ENCODE results near the gene EXOC1L. TPM values are rescaled to one million over a fixed set of nuclear protein-coding genes. Genes with fewer than 3 reads are reported as not detected.

EXOC1L gene
- total RNA-seq, 1 donor from 2014 or later: not detected

DNA sequence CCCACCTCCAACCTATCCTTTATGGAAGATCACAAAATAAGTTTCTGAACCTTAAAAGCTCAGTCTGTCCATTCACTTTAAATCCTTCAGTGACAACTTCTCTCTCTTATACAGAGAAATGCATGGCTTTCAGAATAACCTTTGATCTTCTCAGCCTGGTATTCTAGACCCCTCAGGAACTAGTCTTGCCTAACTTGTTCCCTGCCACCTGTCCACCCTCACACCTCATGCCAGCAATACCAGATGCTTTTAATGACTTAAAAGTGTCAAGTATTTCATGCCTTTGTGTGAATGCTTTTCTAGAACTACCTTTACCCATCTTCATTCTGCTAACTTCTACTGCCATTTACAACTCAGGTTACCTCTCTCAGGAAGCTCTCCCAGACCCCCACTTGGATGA is 7.4 kb downstream of the EXOC1L start:
- no peak for DNase-seq (ENCODE audit: low read depth)
- no peaks in the 10 kb centered on the region for H3K36me3 ChIP-seq (ENCODE audit: control insufficient read depth, insufficient read depth, low read length)
- no peak for FAIRE-seq
- H3K4me3 ChIP-seq (ENCODE audit: low read depth, low read length): no peak overlapping the region
- H3K27me3 ChIP-seq (ENCODE audit: control insufficient read depth, insufficient read depth, low read length): peaks cover 2% of the 10 kb centered on the region
- TF ChIP-seq, protein P1, sequence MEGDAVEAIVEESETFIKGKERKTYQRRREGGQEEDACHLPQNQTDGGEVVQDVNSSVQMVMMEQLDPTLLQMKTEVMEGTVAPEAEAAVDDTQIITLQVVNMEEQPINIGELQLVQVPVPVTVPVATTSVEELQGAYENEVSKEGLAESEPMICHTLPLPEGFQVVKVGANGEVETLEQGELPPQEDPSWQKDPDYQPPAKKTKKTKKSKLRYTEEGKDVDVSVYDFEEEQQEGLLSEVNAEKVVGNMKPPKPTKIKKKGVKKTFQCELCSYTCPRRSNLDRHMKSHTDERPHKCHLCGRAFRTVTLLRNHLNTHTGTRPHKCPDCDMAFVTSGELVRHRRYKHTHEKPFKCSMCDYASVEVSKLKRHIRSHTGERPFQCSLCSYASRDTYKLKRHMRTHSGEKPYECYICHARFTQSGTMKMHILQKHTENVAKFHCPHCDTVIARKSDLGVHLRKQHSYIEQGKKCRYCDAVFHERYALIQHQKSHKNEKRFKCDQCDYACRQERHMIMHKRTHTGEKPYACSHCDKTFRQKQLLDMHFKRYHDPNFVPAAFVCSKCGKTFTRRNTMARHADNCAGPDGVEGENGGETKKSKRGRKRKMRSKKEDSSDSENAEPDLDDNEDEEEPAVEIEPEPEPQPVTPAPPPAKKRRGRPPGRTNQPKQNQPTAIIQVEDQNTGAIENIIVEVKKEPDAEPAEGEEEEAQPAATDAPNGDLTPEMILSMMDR (IDR thresholded peaks at IDR 0.05; ENCODE audit: insufficient read depth, low read length, severe bottlenecking): no peak

DNA sequence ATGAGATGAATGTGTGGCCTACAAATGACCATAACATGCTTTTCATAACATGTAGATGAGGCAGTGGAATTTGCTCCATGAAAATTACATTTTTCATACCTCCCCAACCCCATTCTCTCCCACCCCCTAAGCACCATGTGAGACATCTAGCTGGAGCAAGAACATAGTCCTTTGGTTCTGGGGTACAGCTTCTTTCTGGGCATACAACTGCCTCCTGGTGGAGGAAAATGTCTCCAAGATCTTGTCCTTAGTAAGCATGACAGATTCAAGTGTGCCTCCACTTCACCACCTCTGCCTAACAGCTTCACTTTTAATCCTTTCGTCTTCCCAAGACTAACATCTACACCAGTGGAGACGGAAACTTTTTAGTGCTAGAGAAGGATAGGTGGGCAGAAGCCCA is 8.0 kb downstream of the EXOC1L start:
- FAIRE-seq: no peak
- H3K4me3 ChIP-seq (ENCODE audit: low read depth, low read length): no peak overlapping the region
- peaks cover 2% of the 10 kb centered on the region for H3K27me3 ChIP-seq (ENCODE audit: control insufficient read depth, insufficient read depth, low read length)
- TF ChIP-seq, protein P1 (IDR thresholded peaks at IDR 0.05; ENCODE audit: insufficient read depth, low read length, severe bottlenecking): no peak
- DNase-seq (ENCODE audit: low read depth): no peak
- H3K36me3 ChIP-seq (ENCODE audit: control insufficient read depth, insufficient read depth, low read length): no peaks in the 10 kb centered on the region

DNA sequence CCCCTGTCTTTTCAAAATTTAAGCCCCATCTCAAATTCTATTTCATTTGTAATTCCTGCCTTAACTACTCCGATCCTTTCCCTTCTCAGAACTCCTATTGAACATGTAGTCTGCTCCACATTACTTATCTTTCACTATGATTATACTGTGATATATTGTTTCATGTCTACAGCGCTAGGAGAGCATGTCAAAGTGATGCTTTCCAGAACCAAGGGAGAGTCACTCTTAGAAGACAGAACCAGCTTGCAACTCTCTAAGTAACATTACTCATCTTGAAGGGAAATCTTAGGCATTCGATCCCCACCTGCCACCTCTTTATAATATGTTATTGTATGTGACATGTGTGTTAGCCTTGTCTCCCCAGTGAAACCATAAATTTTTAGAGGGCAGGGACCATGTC is 10.5 kb downstream of the EXOC1L start:
- no peak for DNase-seq (ENCODE audit: low read depth)
- Histone ChIP-seq H3K36me3 (ENCODE audit: control insufficient read depth, insufficient read depth, low read length) (no peaks in the 10 kb centered on the region), H3K4me3 (ENCODE audit: low read depth, low read length) (no peak overlapping the region), H3K27me3 (ENCODE audit: control insufficient read depth, insufficient read depth, low read length) (peaks cover 2% of the 10 kb centered on the region)
- TF ChIP-seq, protein P1 (IDR thresholded peaks at IDR 0.05; ENCODE audit: insufficient read depth, low read length, severe bottlenecking): no peak
- FAIRE-seq: no peak

DNA sequence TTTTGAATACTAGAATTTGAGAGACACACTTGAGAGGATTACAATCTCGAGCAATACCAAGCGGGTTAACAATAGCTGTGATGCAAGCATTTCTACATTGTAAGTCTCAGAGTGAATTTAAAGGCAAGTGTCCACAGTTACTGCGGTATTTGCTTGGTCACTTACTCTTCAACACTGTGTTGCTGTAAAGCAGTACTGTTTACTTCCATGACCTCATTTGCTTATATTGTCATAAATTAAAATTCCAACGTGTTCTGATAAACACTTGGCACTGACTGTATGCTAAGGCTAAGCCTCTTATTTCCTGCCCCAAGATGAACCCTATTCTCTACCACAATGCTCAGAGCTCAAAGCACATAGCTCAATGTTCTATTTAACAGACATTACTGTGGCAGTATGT is 11.1 kb downstream of the EXOC1L start:
- H3K27me3 ChIP-seq (ENCODE audit: control insufficient read depth, insufficient read depth, low read length): peaks cover 2% of the 10 kb centered on the region
- TF ChIP-seq, protein P1 (IDR thresholded peaks at IDR 0.05; ENCODE audit: insufficient read depth, low read length, severe bottlenecking): no peak
- H3K4me3 ChIP-seq (ENCODE audit: low read depth, low read length): no peak overlapping the region
- DNase-seq (ENCODE audit: low read depth) (no peak), FAIRE-seq (no peak)
- H3K36me3 ChIP-seq (ENCODE audit: control insufficient read depth, insufficient read depth, low read length): no peaks in the 10 kb centered on the region

DNA sequence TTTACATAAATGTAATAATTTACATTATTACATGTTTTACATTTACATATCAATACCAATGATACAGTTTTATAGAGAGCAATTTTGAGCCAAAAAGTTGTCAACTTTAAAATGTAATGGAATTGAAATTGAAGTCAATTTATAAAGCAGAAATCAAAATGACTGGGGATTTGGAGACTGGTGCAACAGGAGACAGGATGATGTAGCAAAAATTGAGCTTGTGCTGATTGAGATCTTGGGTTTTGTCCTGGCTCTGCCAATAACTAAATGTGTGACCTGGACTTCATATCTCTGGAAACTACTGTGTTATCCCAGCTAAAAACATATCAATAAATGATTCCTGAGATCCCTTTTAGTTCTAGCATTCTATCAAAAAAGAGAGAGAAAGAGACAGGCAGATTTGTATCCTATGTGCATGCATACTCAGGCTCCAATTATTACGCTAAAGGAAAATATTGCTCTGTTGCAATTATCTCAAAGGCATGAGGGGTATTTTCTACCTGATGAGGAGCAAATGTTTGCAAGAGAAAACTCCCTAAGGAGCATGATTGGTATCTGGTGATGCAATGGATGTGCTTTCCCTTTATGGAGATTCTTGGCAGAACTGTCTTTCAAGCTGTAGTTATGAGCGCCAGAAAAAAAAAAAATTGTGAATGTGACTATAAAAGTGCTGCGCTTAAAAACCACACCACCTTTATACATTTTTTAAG is 14.7 kb downstream of the EXOC1L start:
- no peak for FAIRE-seq
- H3K27me3 ChIP-seq (ENCODE audit: control insufficient read depth, insufficient read depth, low read length): no peaks in the 10 kb centered on the region
- no peaks in the 10 kb centered on the region for H3K36me3 ChIP-seq (ENCODE audit: control insufficient read depth, insufficient read depth, low read length)
- no peak overlapping the region for H3K4me3 ChIP-seq (ENCODE audit: low read depth, low read length)
- DNase-seq (ENCODE audit: low read depth): no peak
- TF ChIP-seq, protein P1 (IDR thresholded peaks at IDR 0.05; ENCODE audit: insufficient read depth, low read length, severe bottlenecking): no peak

DNA sequence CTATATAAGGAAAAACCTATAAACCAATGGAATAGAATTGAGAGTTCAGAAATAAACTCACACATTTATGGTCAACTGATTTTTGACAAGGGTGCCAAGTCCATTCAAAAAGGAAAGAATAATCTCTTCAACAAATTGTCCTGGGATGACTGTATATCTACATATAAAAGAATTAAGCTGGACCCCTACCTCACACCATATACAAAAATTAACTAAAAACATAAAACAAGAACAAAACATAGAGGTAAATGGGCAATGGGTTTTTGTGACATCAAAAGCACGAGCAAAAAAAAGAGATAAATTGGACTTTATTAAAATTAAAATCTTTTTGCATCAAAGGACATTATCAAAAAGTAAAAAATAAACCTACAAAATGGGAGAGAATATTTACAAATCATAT is 18.3 kb downstream of the EXOC1L start:
- Histone ChIP-seq H3K27me3 (ENCODE audit: control insufficient read depth, insufficient read depth, low read length) (no peaks in the 10 kb centered on the region), H3K4me3 (ENCODE audit: low read depth, low read length) (no peak overlapping the region), H3K36me3 (ENCODE audit: control insufficient read depth, insufficient read depth, low read length) (no peaks in the 10 kb centered on the region)
- TF ChIP-seq, protein P1 (IDR thresholded peaks at IDR 0.05; ENCODE audit: insufficient read depth, low read length, severe bottlenecking): no peak
- no peak for DNase-seq (ENCODE audit: low read depth)
- no peak for FAIRE-seq
